Fibroblast of skin of right quadriceps (primary cell): ENCODE results near the gene AJAP1.
"Not testable (repeated sequence)": the region's sequence is repeated elsewhere in the genome, so short reads cannot be mapped to it uniquely, and the experiment has no call there.

Experiments
- DNase-seq: peaks from one replicate; pipeline ENCODE4 v3.0.0-alpha.2; 2013

Gene AJAP1

GRCh38 chr1:4653796-4654725 is at the start of gene AJAP1:
TSS of gene AJAP1 (plus strand) at chr1:4654609. CDS start at chr1:4655426, 817 bp downstream.
- DNase-seq = no peak

DNA sequence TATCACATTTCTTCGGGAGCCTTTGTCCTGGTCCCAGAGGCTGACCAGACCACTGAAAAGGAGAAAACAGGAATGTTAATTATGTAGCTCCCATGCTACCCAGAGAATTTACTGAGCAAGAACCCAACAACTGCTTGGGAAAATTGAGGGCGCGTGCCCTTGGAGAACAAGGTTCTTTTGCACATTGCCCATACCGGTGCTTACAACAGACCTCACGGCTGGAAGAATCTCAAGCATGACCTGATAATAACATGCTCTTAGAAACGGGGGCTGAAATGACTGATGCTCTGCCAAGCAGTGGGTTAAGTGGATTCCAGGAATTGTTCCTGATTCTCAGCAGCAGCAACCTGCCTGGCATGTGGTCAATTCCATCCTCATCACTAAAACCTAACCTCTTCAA is 49.3 kb upstream of the AJAP1 start:
- DNase-seq = no peak

DNA sequence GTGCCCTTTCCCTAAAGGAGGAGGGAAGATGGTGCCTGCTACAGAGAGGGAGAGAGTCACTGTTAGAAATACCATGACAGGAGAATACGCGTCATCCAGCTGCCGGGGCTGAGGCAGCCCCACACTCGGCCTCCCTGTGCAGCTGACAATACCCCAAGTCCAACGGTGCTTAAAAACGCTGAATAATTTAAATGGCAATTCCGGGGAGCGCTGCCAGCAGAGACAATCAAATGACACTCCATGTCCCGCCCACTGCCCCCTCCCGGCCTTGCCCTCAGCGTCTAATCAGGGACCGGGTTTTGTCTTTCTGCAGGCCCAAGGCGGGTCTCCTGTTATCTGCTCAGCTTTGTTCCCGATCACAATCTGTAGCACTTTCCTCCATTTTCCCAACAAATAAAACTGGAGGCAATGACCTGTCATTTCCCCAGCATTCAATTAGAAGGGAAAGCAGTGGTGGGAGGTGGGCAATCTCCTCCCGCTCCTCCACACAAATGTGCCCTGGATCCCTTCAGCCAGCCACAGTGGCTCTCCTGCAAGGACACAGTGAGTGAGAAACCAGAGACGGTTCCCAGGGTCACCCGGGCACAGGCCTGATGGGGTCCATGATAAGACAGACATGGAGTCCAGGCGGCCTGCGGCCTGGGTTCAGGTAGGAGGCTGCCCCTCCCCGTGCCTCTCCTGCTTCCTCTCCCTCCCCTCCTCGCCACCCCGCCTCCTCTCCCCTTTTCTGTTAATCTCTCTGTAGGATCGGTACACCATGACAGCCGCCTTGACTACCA is 42.7 kb upstream of the AJAP1 start:
- no peak for DNase-seq

- no peak for DNase-seq
These were observed 41.4 kb upstream of the AJAP1 start for GRCh38 chr1:4612991-4613390.

DNA sequence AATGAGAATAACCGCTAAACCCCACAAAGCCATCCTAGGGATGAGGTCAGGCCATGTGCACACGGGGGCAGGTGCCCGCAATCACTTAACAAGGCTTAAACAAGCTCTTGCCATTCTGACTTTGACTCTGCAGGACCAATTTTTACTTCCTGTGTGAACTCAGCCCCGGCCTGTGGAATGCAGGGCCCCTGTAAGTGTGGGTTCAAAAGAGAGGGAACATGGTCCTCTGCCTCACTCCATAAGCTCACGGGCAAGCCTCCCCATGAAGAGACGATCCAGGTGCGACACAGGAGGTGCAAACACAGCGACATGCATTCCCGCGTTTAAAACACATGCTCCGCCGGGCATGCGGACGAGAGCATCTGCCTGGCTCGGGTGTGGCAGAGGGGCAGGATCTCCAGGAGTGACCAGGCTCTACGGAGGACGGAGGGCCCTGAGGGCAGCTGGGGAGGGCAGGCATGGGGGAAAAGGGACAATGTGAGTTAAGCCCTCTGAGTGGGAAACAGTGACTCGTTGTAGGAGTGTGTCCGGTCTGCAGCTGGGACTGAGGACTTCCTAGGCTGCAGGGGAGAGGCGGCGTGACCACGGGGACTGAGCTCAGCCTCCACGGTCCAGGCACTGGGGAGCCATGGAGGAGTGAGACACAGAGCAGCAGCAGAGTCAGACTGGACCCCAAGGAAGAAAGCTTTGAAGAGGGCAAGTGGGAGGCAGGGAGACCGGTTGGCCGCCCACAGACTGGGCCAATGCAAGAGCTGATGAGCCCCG is 40.6 kb upstream of the AJAP1 start:
- no peak for DNase-seq

GRCh38 chr1:4614371-4615137 is 39.9 kb upstream of the AJAP1 start:
- no peak for DNase-seq

GRCh38 chr1:4615138-4615470 is 39.3 kb upstream of the AJAP1 start:
- no peak for DNase-seq

DNA sequence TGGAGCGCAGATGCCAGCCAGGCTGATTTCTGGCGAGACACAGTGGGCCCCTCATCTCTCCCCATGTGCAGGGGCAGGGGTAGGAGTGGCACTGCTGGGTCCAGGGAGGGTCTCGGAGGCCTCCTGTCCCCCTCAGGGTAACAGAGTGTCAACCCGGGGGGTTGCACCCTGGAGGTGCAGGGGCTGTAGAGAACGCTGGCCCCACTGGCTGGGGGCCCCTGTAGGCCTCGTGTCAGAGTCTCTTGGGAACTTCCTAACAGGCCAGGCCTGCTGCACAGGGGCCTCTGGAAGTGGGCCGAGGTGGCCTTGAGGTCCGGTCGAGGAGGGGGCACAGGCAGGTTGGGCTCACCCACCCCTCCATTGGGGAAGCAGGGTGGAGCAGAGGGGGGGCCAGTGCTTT is 38.9 kb upstream of the AJAP1 start:
- DNase-seq = no peak

- DNase-seq = no peak
These were observed 37.5 kb upstream of the AJAP1 start for GRCh38 chr1:4616831-4617465.

DNA sequence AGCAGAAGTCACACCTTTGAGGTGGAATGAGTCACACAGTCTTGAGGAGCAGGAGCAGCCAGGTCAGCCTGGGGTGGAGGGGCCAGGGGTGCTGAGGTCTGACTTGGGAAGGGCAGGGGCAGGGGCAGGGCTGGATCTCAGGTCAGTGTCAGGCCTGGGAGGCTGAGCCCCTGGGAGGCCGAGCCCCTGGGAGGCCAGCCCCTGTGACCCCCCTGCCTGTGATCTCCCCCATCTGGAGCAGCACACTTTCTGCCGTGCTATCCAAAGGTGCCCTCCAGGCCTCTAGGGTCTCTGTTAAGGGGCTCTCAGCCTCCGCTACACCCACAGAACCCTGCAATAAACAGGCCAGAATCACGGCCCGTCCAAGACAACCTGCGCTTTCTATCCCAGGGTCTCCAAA is 36.9 kb upstream of the AJAP1 start:
- DNase-seq = no peak

DNA sequence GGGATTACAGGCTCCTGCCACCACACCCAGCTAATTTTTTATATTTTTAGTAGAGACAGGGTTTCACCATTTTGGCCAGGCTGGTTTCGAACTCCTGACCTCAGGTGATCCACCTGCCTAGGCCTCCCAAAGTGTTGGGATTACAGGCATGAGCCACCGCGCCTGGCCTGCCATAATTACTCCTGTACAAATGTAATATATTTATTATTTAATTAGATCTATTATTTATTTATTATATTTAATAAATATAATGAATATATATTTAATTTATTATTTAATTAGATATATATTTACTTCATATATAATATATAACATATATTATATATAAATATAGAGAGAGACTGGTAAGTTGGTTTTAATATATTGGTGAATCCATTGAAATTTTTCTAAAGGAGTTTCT is 35.6 kb upstream of the AJAP1 start:
- DNase-seq = not testable (repeated sequence)

- DNase-seq = no peak
These were observed 32.8 kb upstream of the AJAP1 start for GRCh38 chr1:4621646-4622045.

GRCh38 chr1:4622821-4623220 is 31.6 kb upstream of the AJAP1 start:
- DNase-seq = no peak

GRCh38 chr1:4624141-4624715 is 30.2 kb upstream of the AJAP1 start:
- no peak for DNase-seq

GRCh38 chr1:4624801-4625200 is 29.6 kb upstream of the AJAP1 start:
- DNase-seq = no peak

DNA sequence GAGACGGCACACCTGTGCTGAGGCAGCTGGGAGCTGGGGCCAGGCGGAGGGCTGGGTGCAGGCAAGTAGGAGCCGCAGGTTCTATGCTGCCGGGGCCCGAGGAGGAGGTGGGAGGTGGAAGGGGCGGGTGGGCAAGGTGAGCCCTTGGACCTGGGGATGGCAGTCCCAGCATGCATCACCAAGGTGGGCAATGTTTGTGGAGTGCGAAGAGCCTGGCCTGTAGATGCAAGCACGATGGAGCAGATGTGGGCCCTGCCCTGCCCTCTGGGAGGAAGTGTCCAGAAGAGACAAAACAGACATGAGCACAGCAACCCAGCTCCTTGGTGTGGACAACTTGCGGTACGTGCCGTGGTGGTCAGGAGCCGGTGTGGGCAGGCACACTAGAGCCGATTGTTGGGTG is 28.3 kb upstream of the AJAP1 start:
- no peak for DNase-seq

DNA sequence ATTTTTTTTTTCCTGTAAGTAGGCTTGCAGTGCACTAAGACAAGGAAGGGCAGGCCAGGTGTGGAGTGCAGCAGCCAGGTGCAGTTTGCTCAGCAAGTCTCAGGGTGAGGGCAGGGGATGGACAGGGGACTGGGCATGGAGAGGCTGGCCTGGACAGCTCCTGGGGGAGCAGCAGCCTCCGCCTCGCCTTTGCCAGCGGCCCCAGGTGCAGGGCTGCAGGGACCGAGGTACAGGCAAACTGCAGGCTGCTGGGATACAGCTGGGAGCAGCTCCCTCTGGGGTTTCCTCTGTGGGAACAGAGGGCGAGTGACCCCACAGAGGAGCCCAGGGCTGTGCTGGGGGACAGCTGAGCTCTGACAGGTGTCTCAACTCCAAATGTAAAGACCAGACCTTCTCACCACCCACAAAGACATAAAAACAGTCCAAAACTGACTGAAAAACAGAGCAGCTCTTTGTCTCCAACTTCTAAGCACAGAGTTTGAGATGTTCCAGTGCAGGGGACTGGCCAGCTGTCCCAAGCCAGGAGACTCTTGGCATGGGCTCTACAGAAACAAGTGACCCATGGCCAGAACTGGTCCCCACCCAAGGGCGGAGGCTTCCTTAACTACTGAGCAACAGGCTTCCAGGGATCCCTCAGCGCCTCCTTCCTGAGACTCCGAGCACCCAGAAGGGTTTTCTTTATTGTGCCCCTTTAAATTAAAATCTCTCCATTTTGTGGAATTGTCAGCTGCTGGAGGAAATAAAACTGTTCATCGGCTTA is 27.7 kb upstream of the AJAP1 start:
- DNase-seq = no peak

GRCh38 chr1:4627353-4627752 is 27.1 kb upstream of the AJAP1 start:
- DNase-seq = no peak

DNA sequence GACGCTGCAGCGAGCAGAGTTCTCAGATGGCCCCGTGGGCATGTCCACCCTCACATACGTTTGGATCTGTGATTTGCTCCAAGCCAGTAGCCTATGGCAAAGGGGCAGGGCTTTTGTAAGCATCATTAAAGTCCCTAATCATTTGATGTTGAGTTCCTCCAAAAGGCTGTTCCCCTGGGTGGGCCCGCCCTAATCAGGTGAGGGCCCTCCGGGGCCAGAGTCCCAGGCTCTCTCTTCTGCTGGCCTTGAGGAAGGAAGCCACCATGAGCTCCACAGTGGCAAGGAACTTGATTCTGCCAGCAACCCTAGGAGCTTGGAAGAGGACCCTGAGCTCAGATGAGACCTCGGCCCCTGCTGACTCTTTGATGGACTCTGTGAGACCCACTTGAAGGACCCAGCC is 25.4 kb upstream of the AJAP1 start:
- DNase-seq = no peak

DNA sequence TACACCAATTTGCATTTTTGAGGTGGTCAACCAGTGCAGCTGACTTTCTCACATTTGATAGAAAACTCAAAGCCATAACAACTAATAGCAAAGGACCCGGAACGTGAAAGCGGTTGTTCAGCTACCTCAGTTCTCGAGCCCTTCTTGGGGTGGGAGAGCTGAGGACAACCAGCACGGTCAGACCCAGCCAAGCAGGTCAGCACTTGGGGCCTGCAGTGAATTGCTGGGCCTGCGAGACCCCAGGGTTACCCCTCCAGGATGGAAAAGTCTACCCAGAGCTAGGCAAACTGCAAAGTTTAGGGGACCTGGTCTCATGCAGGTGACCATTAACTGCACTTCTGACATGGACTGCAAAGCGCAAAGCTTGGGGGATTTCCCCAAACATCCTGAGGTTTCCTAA is 23.8 kb upstream of the AJAP1 start:
- no peak for DNase-seq

- DNase-seq = no peak
These were observed 23.1 kb upstream of the AJAP1 start for GRCh38 chr1:4631321-4631720.
